GM18499 (cell line): ENCODE data around the gene NKAPL.
A peak's percentile ranks its signal among the peaks of the same experiment; 100 is the strongest.
"Not testable (repeated sequence)": the region's sequence is repeated elsewhere in the genome, so short reads cannot be mapped to it uniquely, and the experiment has no call there.

ENCODE experiments used
- ATAC-seq: cut with Tn5 transposase; IDR thresholded peaks from one replicate; pipeline ENCODE4 v1.9.1; 2021; ENCODE audit warnings: moderate number of reproducible peaks; ENCODE audit not compliant: insufficient read depth, unreplicated experiment

The NKAPL gene

GRCh38 chr6:28291573-28291972 is 32.5 kb downstream of the NKAPL start:
- ATAC-seq: no peak

GRCh38 chr6:28295326-28295725 is 36.2 kb downstream of the NKAPL start:
- no peak for ATAC-seq

- ATAC-seq: no peak
Measured at GRCh38 chr6:28296520-28297060, 37.5 kb downstream of the NKAPL start.

GRCh38 chr6:28303570-28303969 is 44.5 kb downstream of the NKAPL start:
- ATAC-seq: peak; percentile 75

- ATAC-seq: not testable (repeated sequence)
Measured at GRCh38 chr6:28306363-28306762, 47.3 kb downstream of the NKAPL start.
